D721Med (cell line): Measurements from ENCODE around the gene MSH3.

ENCODE experiments used
- DNase-seq: peaks from one replicate; pipeline ENCODE4 v3.0.0; 2011; ENCODE audit warnings: low spot score; ENCODE audit not compliant: insufficient read length
- FAIRE-seq: peaks from 2 replicates; lab custom pipeline; 2011; peaks lifted over from hg19 to GRCh38; lab: Jason Lieb, UNC
- CTCF ChIP-seq: IDR thresholded peaks from 2 replicates; pipeline ENCODE4 v1.5.1; 2012; ENCODE audit warnings: mild to moderate bottlenecking, control low read depth; ENCODE audit not compliant: insufficient read depth; ENCODE audit errors: missing control alignments

MSH3 gene

GRCh38 chr5:80854583-80854982 lies 200.1 kb downstream of the MSH3 start:
- TF ChIP-seq CTCF, result no peak
- DNase-seq (no peak), FAIRE-seq (peak; percentile 32)

- FAIRE-seq (no peak), DNase-seq (no peak)
- no peak for TF ChIP-seq CTCF
Observed at GRCh38 chr5:80860924-80861613, 206.6 kb downstream of the MSH3 start.

GRCh38 chr5:80863708-80864107 lies 209.3 kb downstream of the MSH3 start:
- FAIRE-seq (no peak), DNase-seq (no peak)
- no peak for TF ChIP-seq CTCF

- FAIRE-seq (no peak), DNase-seq (no peak)
- no peak for TF ChIP-seq CTCF
Observed at GRCh38 chr5:80864109-80864508, 209.7 kb downstream of the MSH3 start.

GRCh38 chr5:80864706-80865435 lies 210.4 kb downstream of the MSH3 start:
- no peak for DNase-seq
- FAIRE-seq, result no peak
- no peak for TF ChIP-seq CTCF

GRCh38 chr5:80865551-80865950 lies 211.1 kb downstream of the MSH3 start:
- FAIRE-seq (no peak), DNase-seq (no peak)
- TF ChIP-seq CTCF, result no peak

- TF ChIP-seq CTCF, result no peak
- no peak for FAIRE-seq
- DNase-seq, result no peak
Observed at GRCh38 chr5:80866371-80866770, 211.9 kb downstream of the MSH3 start.
